ENCODE measurements around the gene CLCN5.

DNA sequence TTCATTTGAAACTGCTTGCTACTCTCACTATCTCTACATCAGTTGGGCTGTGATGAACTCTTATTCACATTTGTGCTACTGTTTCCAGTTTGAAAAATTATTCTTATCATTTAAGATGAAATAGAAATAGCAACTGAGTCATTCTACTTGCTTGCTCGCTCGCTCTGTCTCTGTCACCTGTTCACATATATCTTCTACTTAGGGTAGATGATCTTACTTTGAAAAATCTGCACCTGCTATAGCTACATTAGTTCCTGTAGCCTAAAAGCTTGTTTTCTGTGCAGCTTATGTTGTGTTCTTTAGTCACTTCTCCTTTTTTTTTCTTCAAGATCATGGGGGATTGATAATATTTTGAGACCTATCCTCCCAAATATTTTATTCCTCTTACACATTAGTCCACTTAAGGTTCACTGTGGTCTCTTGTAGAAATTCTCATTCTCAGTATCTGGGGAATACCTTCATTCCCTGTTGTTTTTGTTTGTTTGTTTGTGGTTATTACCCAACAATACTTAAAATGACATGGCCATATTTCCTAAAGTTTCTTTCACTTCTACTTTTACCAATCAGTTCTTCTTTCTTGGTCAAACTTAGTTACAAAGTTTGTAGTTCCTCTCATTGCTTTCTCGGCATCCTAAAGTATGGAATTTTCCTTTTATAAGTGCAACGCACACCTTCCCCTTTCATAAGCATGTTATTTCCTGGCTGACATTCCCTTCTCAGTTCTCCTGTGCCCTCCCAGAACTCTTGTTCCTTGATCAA is 36.5 kb downstream of the CLCN5 start:
- TF ChIP-seq, protein P1, sequence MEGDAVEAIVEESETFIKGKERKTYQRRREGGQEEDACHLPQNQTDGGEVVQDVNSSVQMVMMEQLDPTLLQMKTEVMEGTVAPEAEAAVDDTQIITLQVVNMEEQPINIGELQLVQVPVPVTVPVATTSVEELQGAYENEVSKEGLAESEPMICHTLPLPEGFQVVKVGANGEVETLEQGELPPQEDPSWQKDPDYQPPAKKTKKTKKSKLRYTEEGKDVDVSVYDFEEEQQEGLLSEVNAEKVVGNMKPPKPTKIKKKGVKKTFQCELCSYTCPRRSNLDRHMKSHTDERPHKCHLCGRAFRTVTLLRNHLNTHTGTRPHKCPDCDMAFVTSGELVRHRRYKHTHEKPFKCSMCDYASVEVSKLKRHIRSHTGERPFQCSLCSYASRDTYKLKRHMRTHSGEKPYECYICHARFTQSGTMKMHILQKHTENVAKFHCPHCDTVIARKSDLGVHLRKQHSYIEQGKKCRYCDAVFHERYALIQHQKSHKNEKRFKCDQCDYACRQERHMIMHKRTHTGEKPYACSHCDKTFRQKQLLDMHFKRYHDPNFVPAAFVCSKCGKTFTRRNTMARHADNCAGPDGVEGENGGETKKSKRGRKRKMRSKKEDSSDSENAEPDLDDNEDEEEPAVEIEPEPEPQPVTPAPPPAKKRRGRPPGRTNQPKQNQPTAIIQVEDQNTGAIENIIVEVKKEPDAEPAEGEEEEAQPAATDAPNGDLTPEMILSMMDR (conservative IDR thresholded peaks at IDR 0.05; ENCODE audit: low read depth in 2 of 2): no peak
- TF ChIP-seq JUNB (IDR thresholded peaks at IDR 0.05; ENCODE audit: unreplicated experiment) (no peak), EZH2 (IDR thresholded peaks at IDR 0.05; ENCODE audit: low read depth, unreplicated experiment) (no peak), POLR2AphosphoS5 (IDR thresholded peaks at IDR 0.05; ENCODE audit: low read depth) (no peak), EZH2phosphoT487 (IDR thresholded peaks at IDR 0.05; ENCODE audit: unreplicated experiment) (no peak), CREB1 (CRISPR knock-in tag; IDR thresholded peaks at IDR 0.05; ENCODE audit: low read depth) (no peak)
- TF ChIP-seq, protein P2, sequence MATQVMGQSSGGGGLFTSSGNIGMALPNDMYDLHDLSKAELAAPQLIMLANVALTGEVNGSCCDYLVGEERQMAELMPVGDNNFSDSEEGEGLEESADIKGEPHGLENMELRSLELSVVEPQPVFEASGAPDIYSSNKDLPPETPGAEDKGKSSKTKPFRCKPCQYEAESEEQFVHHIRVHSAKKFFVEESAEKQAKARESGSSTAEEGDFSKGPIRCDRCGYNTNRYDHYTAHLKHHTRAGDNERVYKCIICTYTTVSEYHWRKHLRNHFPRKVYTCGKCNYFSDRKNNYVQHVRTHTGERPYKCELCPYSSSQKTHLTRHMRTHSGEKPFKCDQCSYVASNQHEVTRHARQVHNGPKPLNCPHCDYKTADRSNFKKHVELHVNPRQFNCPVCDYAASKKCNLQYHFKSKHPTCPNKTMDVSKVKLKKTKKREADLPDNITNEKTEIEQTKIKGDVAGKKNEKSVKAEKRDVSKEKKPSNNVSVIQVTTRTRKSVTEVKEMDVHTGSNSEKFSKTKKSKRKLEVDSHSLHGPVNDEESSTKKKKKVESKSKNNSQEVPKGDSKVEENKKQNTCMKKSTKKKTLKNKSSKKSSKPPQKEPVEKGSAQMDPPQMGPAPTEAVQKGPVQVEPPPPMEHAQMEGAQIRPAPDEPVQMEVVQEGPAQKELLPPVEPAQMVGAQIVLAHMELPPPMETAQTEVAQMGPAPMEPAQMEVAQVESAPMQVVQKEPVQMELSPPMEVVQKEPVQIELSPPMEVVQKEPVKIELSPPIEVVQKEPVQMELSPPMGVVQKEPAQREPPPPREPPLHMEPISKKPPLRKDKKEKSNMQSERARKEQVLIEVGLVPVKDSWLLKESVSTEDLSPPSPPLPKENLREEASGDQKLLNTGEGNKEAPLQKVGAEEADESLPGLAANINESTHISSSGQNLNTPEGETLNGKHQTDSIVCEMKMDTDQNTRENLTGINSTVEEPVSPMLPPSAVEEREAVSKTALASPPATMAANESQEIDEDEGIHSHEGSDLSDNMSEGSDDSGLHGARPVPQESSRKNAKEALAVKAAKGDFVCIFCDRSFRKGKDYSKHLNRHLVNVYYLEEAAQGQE (IDR thresholded peaks at IDR 0.05; ENCODE audit: unreplicated experiment): no peak
